PC-3 (cell line): ENCODE data around the gene RBM33. TPM values are rescaled to one million over a fixed set of nuclear protein-coding genes. Genes with fewer than 3 reads are reported as not detected.
"Not testable (repeated sequence)": the region's sequence is repeated elsewhere in the genome, so short reads cannot be mapped to it uniquely, and the experiment has no call there.

Source experiments
- ATAC-seq: fragments of 200-7000 bp; cut with Tn5 transposase; 2 replicates; pipeline ENCODE4 v1.9.1; 2020; ENCODE audit warnings: mild to moderate bottlenecking, moderate library complexity
- BruUV-seq: library from RNA; stranded (reverse); fragments of 400-500 nt; replicated peaks from 2 replicates; lab custom pipeline; 2021; lab: Mats Ljungman, UMichigan
- CTCF ChIA-PET: fragments of 300-600 bp; sonication (Branson Sonifier 250); formaldehyde crosslinking; loops from one replicate; lab custom pipeline; 2022; ENCODE audit warnings: antibody characterized with exemption; lab: Charles Lee
- POLR2A ChIA-PET: fragments of 300-600 bp; sonication (Branson Sonifier 250); formaldehyde crosslinking; loops from one replicate; lab custom pipeline; 2022; ENCODE audit warnings: antibody characterized with exemption; ENCODE audit not compliant: unreplicated experiment; lab: Charles Lee
- DNase-seq: peaks from one replicate; pipeline ENCODE4 v3.0.0-alpha.2; 2015
- H2AFZ ChIP-seq: fragments of 300-600 bp; sonication (generic); 2 replicates; pipeline ENCODE4 v1.6.0; 2016; ENCODE audit warnings: antibody characterized with exemption, low read length
- H3F3A ChIP-seq: fragments of 300-600 bp; sonication (generic); one replicate; pipeline ENCODE4 v1.6.0; 2017; ENCODE audit warnings: antibody characterized with exemption, low read length, control low read depth, mild to moderate bottlenecking; ENCODE audit not compliant: unreplicated experiment
- H3K27ac ChIP-seq: fragments of 300-600 bp; sonication (generic); 2 replicates; pipeline ENCODE4 v1.5.1; 2016; ENCODE audit warnings: mild to moderate bottlenecking, low read length
- H3K27me3 ChIP-seq: fragments of 300-600 bp; sonication (generic); 2 replicates; pipeline ENCODE4 v1.6.1; 2016; ENCODE audit warnings: low read length, mixed read lengths
- H3K36me3 ChIP-seq: fragments of 300-600 bp; sonication (generic); 2 replicates; pipeline ENCODE4 v1.6.1; 2016; ENCODE audit warnings: low read depth, mixed run types, low read length, mixed read lengths
- H3K4me1 ChIP-seq: fragments of 300-600 bp; sonication (generic); 2 replicates; pipeline ENCODE4 v1.5.1; 2016; ENCODE audit warnings: low read length; ENCODE audit not compliant: insufficient read depth
- H3K4me2 ChIP-seq: fragments of 300-600 bp; sonication (generic); 2 replicates; pipeline ENCODE4 v1.6.0; 2016; ENCODE audit warnings: low read length
- H3K4me3 ChIP-seq: fragments of 300-600 bp; sonication (generic); 2 replicates; pipeline ENCODE4 v1.5.1; 2016; ENCODE audit warnings: mild to moderate bottlenecking, low read length, mixed read lengths
- H3K79me2 ChIP-seq: fragments of 300-600 bp; sonication (generic); 2 replicates; pipeline ENCODE4 v1.6.1; 2017; ENCODE audit warnings: low read length, mixed read lengths
- H3K9ac ChIP-seq: fragments of 300-600 bp; sonication (generic); 2 replicates; pipeline ENCODE4 v1.6.0; 2016; ENCODE audit warnings: mild to moderate bottlenecking, low read length
- H3K9me2 ChIP-seq: fragments of 300-600 bp; sonication (generic); replicated peaks from 2 replicates; pipeline ENCODE4 v1.6.1; 2016; ENCODE audit warnings: mixed run types, low read length, mixed read lengths
- H3K9me3 ChIP-seq: fragments of 300-600 bp; sonication (generic); 2 replicates; pipeline ENCODE4 v1.6.1; 2016; ENCODE audit warnings: low read length, mixed read lengths
- H4K20me1 ChIP-seq: fragments of 300-600 bp; sonication (generic); 2 replicates; pipeline ENCODE4 v1.6.1; 2016; ENCODE audit warnings: low read length, mixed read lengths
- EZH2 ChIP-seq: fragments of 300-600 bp; sonication (generic); IDR thresholded peaks from one replicate; pipeline ENCODE4 v1.6.1; 2017; ENCODE audit warnings: antibody characterized with exemption, mild to moderate bottlenecking, low read length; ENCODE audit not compliant: unreplicated experiment
- EZH2phosphoT487 ChIP-seq: fragments of 300-600 bp; sonication (generic); IDR thresholded peaks from 2 replicates; pipeline ENCODE4 v1.6.1; 2018; ENCODE audit warnings: mild to moderate bottlenecking, antibody characterized with exemption, low read length, borderline replicate concordance
- intact Hi-C: fragments of 100-400 bp; cut with micrococcal nuclease; formaldehyde crosslinking; loops from 2 replicates; pipeline ENCODE4 v1.9.0; 2023
- total RNA-seq: library from RNA; depleted of rRNA; stranded (reverse); fragments of >200 nt; gene quantifications from 2 replicates; pipeline ENCODE4 v1.2.3, GENCODE V29; 2014
- TF ChIP-seq, protein P1 (sequence below): fragments of 300-600 bp; sonication (generic); conservative IDR thresholded peaks from 2 replicates; pipeline ENCODE4 v1.5.1; 2017; ENCODE audit warnings: antibody characterized with exemption, low read depth, mild to moderate bottlenecking, low read length

RBM33 gene
- total RNA-seq, 1 experiment from 2014 or later, result 25.3 TPM

DNA sequence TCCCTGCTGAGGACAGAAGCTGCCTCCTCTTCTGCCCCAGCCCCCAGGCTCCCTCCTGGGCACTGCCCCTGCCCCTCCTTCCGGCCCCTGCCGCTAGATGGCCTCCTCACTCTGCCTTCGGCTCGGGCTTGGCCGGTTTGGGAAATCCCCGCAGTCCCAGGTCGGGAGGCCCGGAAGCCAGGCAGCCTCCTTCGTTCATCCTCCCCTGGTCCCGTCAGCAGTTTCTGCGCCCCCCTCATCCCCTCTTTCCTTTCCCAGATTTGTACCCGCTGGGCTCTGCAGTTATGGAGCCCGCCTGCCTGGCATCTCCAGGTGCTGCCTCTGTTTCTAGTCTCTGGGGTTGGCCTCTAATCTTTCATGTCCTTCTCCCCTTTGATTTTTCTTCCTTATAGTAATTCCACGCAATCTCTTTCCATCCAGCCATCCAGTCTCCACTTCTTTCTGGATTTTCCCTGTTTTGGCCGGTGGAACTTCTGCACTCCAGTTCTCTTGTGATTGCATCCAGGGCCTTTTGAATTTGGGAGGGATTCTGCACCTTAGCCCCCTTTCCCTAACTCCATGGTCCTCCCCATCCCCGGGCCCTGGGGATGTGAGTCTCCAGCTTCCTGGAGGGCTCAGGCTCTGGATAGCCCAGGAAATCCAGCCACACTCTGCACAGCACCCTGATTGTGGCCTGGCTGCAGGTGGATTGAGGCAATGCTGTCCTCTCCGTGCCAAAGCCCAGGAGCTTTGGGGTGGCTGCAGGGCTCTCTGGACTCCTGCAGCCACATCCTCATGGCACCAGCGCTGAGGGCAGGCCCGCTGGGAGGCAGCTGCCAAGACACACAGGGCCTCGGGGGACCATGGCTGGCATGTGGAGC lies 171.1 kb downstream of the RBM33 start:
- DNase-seq, result peak; percentile 76

DNA sequence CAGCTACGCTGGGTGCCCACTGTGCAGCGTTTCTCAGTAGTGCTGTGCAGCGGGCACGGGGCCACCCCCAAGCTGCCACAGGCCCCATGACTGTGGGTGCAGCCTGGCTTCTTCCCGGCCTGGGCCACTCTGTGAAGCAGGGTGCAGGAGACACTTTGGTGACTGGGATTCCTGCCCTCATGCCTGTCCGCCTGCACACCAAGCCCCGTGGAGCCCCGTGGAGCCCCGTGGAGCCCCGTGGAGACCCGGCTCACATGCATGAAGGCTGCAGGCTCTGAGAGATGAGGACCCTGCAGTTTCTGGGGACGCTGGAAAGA lies 171.7 kb downstream of the RBM33 start:
- H3K9me2 ChIP-seq, result no peaks in the 10 kb centered on the region
- no peaks in the 10 kb centered on the region for H3K79me2 ChIP-seq
- no peaks in the 10 kb centered on the region for H3F3A ChIP-seq
- H4K20me1 ChIP-seq, result no peaks in the 10 kb centered on the region
- intact Hi-C loops, result loop anchor here (5.0 kb wide), 1 partner anchor 136 kb away; no protein-coding TSS in a partner anchor
- POLR2A ChIA-PET, result no interaction called here
- TF ChIP-seq EZH2 (no peak), EZH2phosphoT487 (no peak)
- TF ChIP-seq, protein P1, sequence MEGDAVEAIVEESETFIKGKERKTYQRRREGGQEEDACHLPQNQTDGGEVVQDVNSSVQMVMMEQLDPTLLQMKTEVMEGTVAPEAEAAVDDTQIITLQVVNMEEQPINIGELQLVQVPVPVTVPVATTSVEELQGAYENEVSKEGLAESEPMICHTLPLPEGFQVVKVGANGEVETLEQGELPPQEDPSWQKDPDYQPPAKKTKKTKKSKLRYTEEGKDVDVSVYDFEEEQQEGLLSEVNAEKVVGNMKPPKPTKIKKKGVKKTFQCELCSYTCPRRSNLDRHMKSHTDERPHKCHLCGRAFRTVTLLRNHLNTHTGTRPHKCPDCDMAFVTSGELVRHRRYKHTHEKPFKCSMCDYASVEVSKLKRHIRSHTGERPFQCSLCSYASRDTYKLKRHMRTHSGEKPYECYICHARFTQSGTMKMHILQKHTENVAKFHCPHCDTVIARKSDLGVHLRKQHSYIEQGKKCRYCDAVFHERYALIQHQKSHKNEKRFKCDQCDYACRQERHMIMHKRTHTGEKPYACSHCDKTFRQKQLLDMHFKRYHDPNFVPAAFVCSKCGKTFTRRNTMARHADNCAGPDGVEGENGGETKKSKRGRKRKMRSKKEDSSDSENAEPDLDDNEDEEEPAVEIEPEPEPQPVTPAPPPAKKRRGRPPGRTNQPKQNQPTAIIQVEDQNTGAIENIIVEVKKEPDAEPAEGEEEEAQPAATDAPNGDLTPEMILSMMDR, result no peak
- H3K9ac ChIP-seq, result no peak overlapping the region
- no peaks in the 10 kb centered on the region for H3K9me3 ChIP-seq
- DNase-seq, result no peak
- peaks cover 18% of the 10 kb centered on the region for H3K4me1 ChIP-seq
- BruUV-seq, result no TSS peak
- peaks cover 22% of the 10 kb centered on the region for H3K27me3 ChIP-seq
- no peak overlapping the region for H3K27ac ChIP-seq
- CTCF ChIA-PET, result interaction anchor here (0.7 kb wide), 1 partner anchor 146 kb away, joined by 4 read pairs; no protein-coding TSS in a partner anchor
- H3K4me3 ChIP-seq, result no peak overlapping the region
- no peak overlapping the region for H3K4me2 ChIP-seq
- no peak for ATAC-seq
- no peaks in the 10 kb centered on the region for H3K36me3 ChIP-seq
- no peak overlapping the region for H2AFZ ChIP-seq

More for the DNA sequence above, 171.1 kb downstream of the RBM33 start:
- Histone ChIP-seq H3K27ac (no peak overlapping the region), H3K4me1 (peaks cover 21% of the 10 kb centered on the region), H2AFZ (peak overlapping the region; percentile 66), H3K9me3 (no peaks in the 10 kb centered on the region), H3K9ac (no peak overlapping the region), H3K9me2 (no peaks in the 10 kb centered on the region), H3F3A (no peaks in the 10 kb centered on the region), H3K4me2 (peak overlapping the region; percentile 73), H4K20me1 (no peaks in the 10 kb centered on the region), H3K36me3 (no peaks in the 10 kb centered on the region), H3K79me2 (no peaks in the 10 kb centered on the region), H3K4me3 (no peak overlapping the region), H3K27me3 (peaks cover 28% of the 10 kb centered on the region)
- no TSS peak for BruUV-seq
- CTCF ChIA-PET, result interaction anchor here (0.6 to 1.7 kb wide), 2 partner anchors 70 to 341 kb away, joined by 3 to 8 read pairs; no protein-coding TSS in a partner anchor
- intact Hi-C loops, result loop anchor here (1.0 to 5.0 kb wide), 3 partner anchors 137 to 341 kb away; no protein-coding TSS in a partner anchor
- TF ChIP-seq EZH2, result no peak
- TF ChIP-seq, protein P1, result peak; percentile 74
- ATAC-seq, result peak; percentile 73
- POLR2A ChIA-PET, result no interaction called here

DNA sequence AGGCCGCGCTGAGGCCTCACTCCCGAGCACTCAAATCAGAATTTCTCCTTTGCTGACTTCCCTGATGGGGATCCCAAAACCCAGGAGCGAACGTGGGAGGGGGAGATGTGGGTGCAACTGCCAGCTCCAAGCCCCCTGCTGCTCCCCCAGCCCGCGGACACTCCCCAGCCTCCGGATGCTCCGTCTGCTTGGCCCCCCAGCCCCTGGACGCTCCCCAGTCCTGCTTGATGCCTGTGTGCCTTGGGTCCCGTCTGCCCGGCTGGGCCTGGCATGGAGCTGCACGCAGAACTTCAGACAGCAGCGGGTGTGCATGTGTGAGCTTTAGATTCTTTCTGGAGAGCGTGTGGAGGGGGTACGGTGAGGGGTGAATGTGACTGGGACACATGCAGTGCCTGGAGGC lies 172.5 kb downstream of the RBM33 start:
- TF ChIP-seq EZH2, result no peak
- TF ChIP-seq EZH2phosphoT487, result no peak
- TF ChIP-seq, protein P1, result no peak
- CTCF ChIA-PET, result interaction anchor here (0.7 kb wide), 1 partner anchor 145 kb away, joined by 4 read pairs; no protein-coding TSS in a partner anchor
- Histone ChIP-seq H2AFZ (no peak overlapping the region), H3K79me2 (no peaks in the 10 kb centered on the region), H3K4me2 (no peak overlapping the region), H3K36me3 (no peaks in the 10 kb centered on the region), H4K20me1 (no peaks in the 10 kb centered on the region), H3K4me3 (no peak overlapping the region), H3K9me2 (no peaks in the 10 kb centered on the region), H3K9me3 (no peaks in the 10 kb centered on the region), H3K4me1 (peaks cover 9% of the 10 kb centered on the region), H3K27ac (no peak overlapping the region), H3K27me3 (peaks cover 14% of the 10 kb centered on the region), H3F3A (no peaks in the 10 kb centered on the region), H3K9ac (no peak overlapping the region)
- intact Hi-C loops, result loop anchor here (5.0 kb wide), 1 partner anchor 135 kb away; no protein-coding TSS in a partner anchor
- BruUV-seq, result no TSS peak
- ATAC-seq (no peak), DNase-seq (no peak)
- POLR2A ChIA-PET, result no interaction called here

DNA sequence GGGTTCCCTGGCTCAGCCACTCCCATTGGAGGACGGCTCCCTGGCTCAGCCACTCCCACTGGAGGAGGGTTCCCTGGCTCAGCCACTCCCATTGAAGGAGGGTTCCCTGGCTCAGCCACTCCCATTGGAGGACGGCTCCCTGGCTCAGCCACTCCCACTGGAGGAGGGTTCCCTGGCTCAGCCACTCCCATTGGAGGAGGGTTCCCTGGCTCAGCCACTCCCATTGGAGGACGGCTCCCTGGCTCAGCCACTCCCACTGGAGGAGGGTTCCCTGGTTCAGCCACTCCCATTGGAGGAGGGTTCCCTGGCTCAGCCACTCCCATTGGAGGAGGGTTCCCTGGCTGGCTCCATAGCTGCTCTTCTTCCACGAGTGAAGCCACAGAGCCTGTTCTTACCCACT lies 173.1 kb downstream of the RBM33 start:
- H3K27ac ChIP-seq, H3K9me2 ChIP-seq, BruUV-seq, DNase-seq, H3K9ac ChIP-seq, H3K4me1 ChIP-seq, POLR2A ChIA-PET, H3K9me3 ChIP-seq, H3K4me2 ChIP-seq, H2AFZ ChIP-seq, H3F3A ChIP-seq, H4K20me1 ChIP-seq, H3K36me3 ChIP-seq, H3K4me3 ChIP-seq, H3K79me2 ChIP-seq, ATAC-seq, H3K27me3 ChIP-seq: not testable (repeated sequence)
- intact Hi-C loops, result loop anchor here (5.0 kb wide), 1 partner anchor 135 kb away; no protein-coding TSS in a partner anchor
- CTCF ChIA-PET, result interaction anchor here (0.7 kb wide), 1 partner anchor 555 kb away, joined by 3 read pairs; no protein-coding TSS in a partner anchor
